Loucy (cell line): ENCODE results near the gene EN2.

Experiments used
- H2AFZ ChIP-seq: fragments of 200-600 bp; sonication (generic); 2 replicates; pipeline ENCODE4 v1.6.0; 2016; ENCODE audit warnings: antibody characterized with exemption, mild to moderate bottlenecking, low read length, moderate library complexity
- H3F3A ChIP-seq: fragments of 200-600 bp; 2 replicates; pipeline ENCODE4 v1.6.0; 2016; ENCODE audit warnings: antibody characterized with exemption, low read depth, mild to moderate bottlenecking
- H3K27me3 ChIP-seq: fragments of 200-600 bp; sonication (generic); 2 replicates; pipeline ENCODE4 v1.6.1; 2014; ENCODE audit warnings: low read length, mild to moderate bottlenecking; ENCODE audit not compliant: insufficient read depth, poor library complexity, severe bottlenecking
- H3K36me3 ChIP-seq: fragments of 200-600 bp; sonication (generic); 2 replicates; pipeline ENCODE4 v1.6.1; 2016; ENCODE audit warnings: low read length; ENCODE audit not compliant: insufficient read depth
- H3K4me1 ChIP-seq: fragments of 200-600 bp; sonication (generic); 2 replicates; pipeline ENCODE4 v1.5.1; 2014; ENCODE audit warnings: low read length, mild to moderate bottlenecking; ENCODE audit not compliant: insufficient read depth, poor library complexity, severe bottlenecking
- H3K4me2 ChIP-seq: fragments of 200-600 bp; sonication (generic); 2 replicates; pipeline ENCODE4 v1.6.0; 2014; ENCODE audit warnings: antibody characterized with exemption, low read length, low read depth, mild to moderate bottlenecking; ENCODE audit not compliant: poor library complexity, severe bottlenecking
- H3K4me3 ChIP-seq: fragments of 200-600 bp; sonication (generic); 2 replicates; pipeline ENCODE4 v1.5.1; 2014; ENCODE audit warnings: low read length, mild to moderate bottlenecking, mixed read lengths; ENCODE audit not compliant: poor library complexity, severe bottlenecking
- H3K79me2 ChIP-seq: fragments of 200-600 bp; sonication (generic); 2 replicates; pipeline ENCODE4 v1.6.1; 2014; ENCODE audit warnings: low read length; ENCODE audit not compliant: insufficient read depth
- H3K9ac ChIP-seq: fragments of 200-600 bp; sonication (generic); 2 replicates; pipeline ENCODE4 v1.6.0; 2014; ENCODE audit warnings: mild to moderate bottlenecking, low read depth, low read length, moderate library complexity; ENCODE audit not compliant: poor library complexity, severe bottlenecking
- H3K9me2 ChIP-seq: fragments of 200-600 bp; sonication (generic); replicated peaks from 2 replicates; pipeline ENCODE4 v1.6.1; 2016; ENCODE audit warnings: low read depth, low read length, mixed read lengths
- H3K9me3 ChIP-seq: fragments of 200-600 bp; sonication (generic); 2 replicates; pipeline ENCODE4 v1.6.1; 2014; ENCODE audit warnings: mild to moderate bottlenecking, antibody characterized with exemption, low read length, low read depth; ENCODE audit not compliant: insufficient read depth
- H4K20me1 ChIP-seq: fragments of 200-600 bp; sonication (generic); 2 replicates; pipeline ENCODE4 v1.6.0; 2014; ENCODE audit warnings: antibody characterized with exemption, low read length, mild to moderate bottlenecking; ENCODE audit not compliant: insufficient read depth, poor library complexity, severe bottlenecking
- EZH2phosphoT487 ChIP-seq: fragments of 200-600 bp; IDR thresholded peaks from 2 replicates; pipeline ENCODE4 v1.6.1; 2018; ENCODE audit warnings: antibody characterized with exemption, mild to moderate bottlenecking, moderate library complexity, borderline replicate concordance
- TF ChIP-seq, protein P1 (sequence below): fragments of 200-600 bp; sonication (generic); conservative IDR thresholded peaks from 2 replicates; pipeline ENCODE4 v1.5.1; 2014; ENCODE audit warnings: mild to moderate bottlenecking, antibody characterized with exemption, low read length

Gene EN2

DNA sequence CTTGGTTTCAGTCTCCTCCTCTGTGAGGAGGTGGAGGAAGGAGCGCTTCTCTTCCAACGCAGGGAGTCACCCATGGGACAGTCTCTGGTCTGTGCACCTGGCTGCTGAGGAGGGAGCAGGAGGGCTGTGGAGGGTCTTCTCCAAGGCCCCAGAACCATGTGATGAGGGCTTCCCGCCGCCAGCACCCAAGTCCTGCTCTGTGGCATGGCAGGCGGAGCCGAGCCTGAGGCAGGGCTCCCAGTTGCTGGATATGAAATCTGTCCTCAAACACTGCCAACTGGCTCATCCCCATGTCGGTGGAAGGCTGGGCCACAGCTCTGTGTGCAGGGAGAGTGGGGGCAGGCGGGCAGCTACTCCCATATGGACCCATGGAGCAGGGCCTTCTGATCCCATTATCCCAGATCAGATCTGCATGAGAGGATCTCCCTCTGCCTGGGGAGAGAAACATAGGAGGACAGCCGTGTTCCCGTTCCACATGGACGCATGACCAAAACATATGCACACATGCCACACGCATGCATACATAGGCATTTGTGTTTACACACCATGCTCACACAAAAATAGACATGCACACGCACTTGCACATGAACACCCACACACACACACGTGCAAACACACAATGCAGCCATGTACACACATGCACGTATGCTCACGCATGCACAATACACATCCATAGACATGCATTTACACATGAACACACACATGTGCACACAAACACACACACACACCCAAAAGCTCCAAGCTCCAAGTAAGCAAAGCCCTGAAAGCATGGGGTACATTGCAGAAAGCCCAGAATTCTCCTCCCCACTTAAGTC, 38.8 kb upstream of the EN2 start:
- TF ChIP-seq, protein P1, sequence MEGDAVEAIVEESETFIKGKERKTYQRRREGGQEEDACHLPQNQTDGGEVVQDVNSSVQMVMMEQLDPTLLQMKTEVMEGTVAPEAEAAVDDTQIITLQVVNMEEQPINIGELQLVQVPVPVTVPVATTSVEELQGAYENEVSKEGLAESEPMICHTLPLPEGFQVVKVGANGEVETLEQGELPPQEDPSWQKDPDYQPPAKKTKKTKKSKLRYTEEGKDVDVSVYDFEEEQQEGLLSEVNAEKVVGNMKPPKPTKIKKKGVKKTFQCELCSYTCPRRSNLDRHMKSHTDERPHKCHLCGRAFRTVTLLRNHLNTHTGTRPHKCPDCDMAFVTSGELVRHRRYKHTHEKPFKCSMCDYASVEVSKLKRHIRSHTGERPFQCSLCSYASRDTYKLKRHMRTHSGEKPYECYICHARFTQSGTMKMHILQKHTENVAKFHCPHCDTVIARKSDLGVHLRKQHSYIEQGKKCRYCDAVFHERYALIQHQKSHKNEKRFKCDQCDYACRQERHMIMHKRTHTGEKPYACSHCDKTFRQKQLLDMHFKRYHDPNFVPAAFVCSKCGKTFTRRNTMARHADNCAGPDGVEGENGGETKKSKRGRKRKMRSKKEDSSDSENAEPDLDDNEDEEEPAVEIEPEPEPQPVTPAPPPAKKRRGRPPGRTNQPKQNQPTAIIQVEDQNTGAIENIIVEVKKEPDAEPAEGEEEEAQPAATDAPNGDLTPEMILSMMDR, result no peak
- TF ChIP-seq EZH2phosphoT487, result no peak
- Histone ChIP-seq H3K4me1 (no peaks in the 10 kb centered on the region), H3K79me2 (no peaks in the 10 kb centered on the region), H3K9me2 (no peaks in the 10 kb centered on the region), H3K4me2 (no peak overlapping the region), H4K20me1 (no peaks in the 10 kb centered on the region), H3K9me3 (no peaks in the 10 kb centered on the region), H3K36me3 (no peaks in the 10 kb centered on the region), H3F3A (no peaks in the 10 kb centered on the region), H3K9ac (no peak overlapping the region), H3K4me3 (no peak overlapping the region), H3K27me3 (no peaks in the 10 kb centered on the region), H2AFZ (no peak overlapping the region)

GRCh38 chr7:155420116-155420515, 37.8 kb upstream of the EN2 start:
- TF ChIP-seq, protein P1, result no peak
- TF ChIP-seq EZH2phosphoT487, result no peak
- H4K20me1 ChIP-seq, result no peaks in the 10 kb centered on the region
- no peak overlapping the region for H2AFZ ChIP-seq
- no peaks in the 10 kb centered on the region for H3K36me3 ChIP-seq
- no peaks in the 10 kb centered on the region for H3K9me3 ChIP-seq
- no peaks in the 10 kb centered on the region for H3K27me3 ChIP-seq
- H3K4me3 ChIP-seq, result no peak overlapping the region
- no peak overlapping the region for H3K4me2 ChIP-seq
- H3K4me1 ChIP-seq, result no peaks in the 10 kb centered on the region
- H3K9ac ChIP-seq, result no peak overlapping the region
- no peaks in the 10 kb centered on the region for H3K9me2 ChIP-seq
- H3F3A ChIP-seq, result no peaks in the 10 kb centered on the region
- H3K79me2 ChIP-seq, result no peaks in the 10 kb centered on the region

GRCh38 chr7:155422151-155422550, 35.8 kb upstream of the EN2 start:
- H3K4me1 ChIP-seq, result no peaks in the 10 kb centered on the region
- no peak overlapping the region for H3K4me2 ChIP-seq
- H2AFZ ChIP-seq, result no peak overlapping the region
- H4K20me1 ChIP-seq, result no peaks in the 10 kb centered on the region
- no peak overlapping the region for H3K4me3 ChIP-seq
- no peak overlapping the region for H3K9ac ChIP-seq
- H3K79me2 ChIP-seq, result no peaks in the 10 kb centered on the region
- no peaks in the 10 kb centered on the region for H3F3A ChIP-seq
- TF ChIP-seq EZH2phosphoT487, result no peak
- TF ChIP-seq, protein P1, result no peak
- no peaks in the 10 kb centered on the region for H3K9me2 ChIP-seq
- H3K36me3 ChIP-seq, result no peaks in the 10 kb centered on the region
- H3K9me3 ChIP-seq, result no peaks in the 10 kb centered on the region
- no peaks in the 10 kb centered on the region for H3K27me3 ChIP-seq
